PC-9 (cell line): ENCODE results near the gene ASTL. TPM values are rescaled to one million over a fixed set of nuclear protein-coding genes. Genes with fewer than 3 reads are reported as not detected.

ENCODE experiments used
- BruUV-seq: library from RNA; stranded (reverse); fragments of 400-500 nt; replicated peaks from 2 replicates; lab custom pipeline; 2021; lab: Mats Ljungman, UMichigan
- CTCF ChIA-PET: fragments of 300-600 bp; sonication (Branson Sonifier 250); formaldehyde crosslinking; loops from one replicate; lab custom pipeline; 2022; ENCODE audit warnings: antibody characterized with exemption; lab: Charles Lee
- POLR2A ChIA-PET: fragments of 300-600 bp; sonication (Branson Sonifier 250); formaldehyde crosslinking; loops from one replicate; lab custom pipeline; 2022; ENCODE audit warnings: antibody characterized with exemption; ENCODE audit not compliant: unreplicated experiment; lab: Charles Lee
- DNase-seq, 2 experiments: peaks; one replicate each; pipeline versions ENCODE4 v3.0.0 to v3.0.0-alpha.2; 2015 to 2022; ENCODE audit warnings: mixed read lengths in 1 of 2
- H2AFZ ChIP-seq: fragments of 200-600 bp; sonication (generic); 2 replicates; pipeline ENCODE4 v1.8.1; 2017; ENCODE audit warnings: antibody characterized with exemption
- H3F3A ChIP-seq: fragments of 200-600 bp; sonication (generic); 2 replicates; pipeline ENCODE4 v1.8.1; 2017; ENCODE audit warnings: antibody characterized with exemption, mild to moderate bottlenecking, low read depth; ENCODE audit not compliant: insufficient read depth
- H3K27ac ChIP-seq: fragments of 200-600 bp; sonication (generic); 2 replicates; pipeline ENCODE4 v1.6.1; 2016; ENCODE audit warnings: mixed run types
- H3K27me3 ChIP-seq: fragments of 200-600 bp; sonication (generic); 2 replicates; pipeline ENCODE4 v1.6.1; 2016; ENCODE audit warnings: low read depth, mixed run types; ENCODE audit not compliant: insufficient read depth
- H3K36me3 ChIP-seq: fragments of 200-600 bp; sonication (generic); 2 replicates; pipeline ENCODE4 v1.6.1; 2016; ENCODE audit warnings: low read depth, mixed run types
- H3K4me1 ChIP-seq: fragments of 200-600 bp; sonication (generic); replicated peaks from 2 replicates; pipeline ENCODE4 v1.6.1; 2016; ENCODE audit warnings: mixed run types; ENCODE audit not compliant: insufficient read depth
- H3K4me2 ChIP-seq: fragments of 200-600 bp; sonication (generic); 2 replicates; pipeline ENCODE4 v1.6.1; 2017; ENCODE audit warnings: mixed run types
- H3K4me3 ChIP-seq: fragments of 200-600 bp; sonication (generic); 2 replicates; pipeline ENCODE4 v1.6.1; 2016; ENCODE audit warnings: mixed run types
- H3K79me2 ChIP-seq: fragments of 200-600 bp; sonication (generic); 2 replicates; pipeline ENCODE4 v1.6.1; 2017; ENCODE audit warnings: low read depth, mixed run types
- H3K9me2 ChIP-seq: fragments of 200-600 bp; sonication (generic); 2 replicates; pipeline ENCODE4 v1.8.1; 2017; ENCODE audit warnings: mild to moderate bottlenecking; ENCODE audit not compliant: insufficient read depth
- H3K9me3 ChIP-seq: fragments of 200-600 bp; sonication (generic); 2 replicates; pipeline ENCODE4 v1.8.1; 2016; ENCODE audit warnings: low read depth; ENCODE audit not compliant: insufficient read depth
- H4K20me1 ChIP-seq: fragments of 200-600 bp; sonication (generic); 2 replicates; pipeline ENCODE4 v1.8.1; 2017; ENCODE audit not compliant: insufficient read depth
- CTCF ChIP-seq: fragments of 200-600 bp; sonication (generic); conservative IDR thresholded peaks from 2 replicates; pipeline ENCODE4 v1.6.1; 2017; ENCODE audit warnings: mixed run types, antibody characterized with exemption, mild to moderate bottlenecking, moderate library complexity
- EZH2 ChIP-seq: fragments of 200-600 bp; sonication (generic); IDR thresholded peaks from 2 replicates; pipeline ENCODE4 v1.8.0; 2017; ENCODE audit warnings: antibody characterized with exemption, low read depth
- intact Hi-C: fragments of 100-400 bp; cut with micrococcal nuclease; formaldehyde crosslinking; loops from one replicate; pipeline ENCODE4 v1.10.0; 2022; ENCODE audit not compliant: unreplicated experiment
- total RNA-seq: library from RNA; stranded (reverse); gene quantifications from 2 replicates; pipeline ENCODE4 v1.2.3, GENCODE V29; 2021

ASTL gene
- total RNA-seq, 1 experiment from 2014 or later: not detected

- Histone ChIP-seq H3K36me3 (no peaks in the 10 kb centered on the region), H3K27ac (no peak overlapping the region), H3F3A (peaks cover 7% of the 10 kb centered on the region; the same call in 1 of the 2 replicates), H3K9me2 (no peaks in the 10 kb centered on the region), H3K9me3 (no peaks in the 10 kb centered on the region), H3K27me3 (peaks cover 8% of the 10 kb centered on the region; the same call in 1 of the 2 replicates), H3K79me2 (no peaks in the 10 kb centered on the region), H3K4me1 (0 out of 2 replicates have a peak, but pooled peaks cover 3% of the 10 kb centered on the region), H3K4me3 (no peak overlapping the region), H2AFZ (no peak overlapping the region), H3K4me2 (no peak overlapping the region), H4K20me1 (no peaks in the 10 kb centered on the region)
- ChIA-PET CTCF (no interaction called here), POLR2A (no interaction called here)
- BruUV-seq: no TSS peak
- no peak for TF ChIP-seq EZH2
- TF ChIP-seq CTCF: no peak
- no peak for DNase-seq
- intact Hi-C loops: no loop called here
Observed at GRCh38 chr2:96150791-96151594, 12.7 kb upstream of the ASTL start.

GRCh38 chr2:96150007-96150640, 11.8 kb upstream of the ASTL start:
- no peak for TF ChIP-seq CTCF
- TF ChIP-seq EZH2: no peak
- peaks cover 7% of the 10 kb centered on the region; the same call in 1 of the 2 replicates for H3F3A ChIP-seq
- H3K4me3 ChIP-seq: no peak overlapping the region
- CTCF ChIA-PET: no interaction called here
- no peak for DNase-seq
- no peak overlapping the region for H2AFZ ChIP-seq
- intact Hi-C loops: no loop called here
- no peak overlapping the region for H3K27ac ChIP-seq
- H3K27me3 ChIP-seq: peaks cover 2% of the 10 kb centered on the region; the same call in 1 of the 2 replicates
- H3K4me1 ChIP-seq: 0 out of 2 replicates have a peak, but pooled peaks cover 6% of the 10 kb centered on the region
- H3K36me3 ChIP-seq: no peaks in the 10 kb centered on the region
- POLR2A ChIA-PET: no interaction called here
- H3K79me2 ChIP-seq: no peaks in the 10 kb centered on the region
- no peaks in the 10 kb centered on the region for H3K9me3 ChIP-seq
- BruUV-seq: no TSS peak
- no peak overlapping the region for H3K4me2 ChIP-seq
- no peaks in the 10 kb centered on the region for H4K20me1 ChIP-seq
- H3K9me2 ChIP-seq: no peaks in the 10 kb centered on the region

GRCh38 chr2:96148410-96149217, 10.3 kb upstream of the ASTL start:
- H3K4me1 ChIP-seq: peaks cover 13% of the 10 kb centered on the region

More at GRCh38 chr2:96148410-96149217, 10.3 kb upstream of the ASTL start:
- no peaks in the 10 kb centered on the region for H3K9me3 ChIP-seq
- peak; percentile 64 to 89 for DNase-seq
- peaks cover 12% of the 10 kb centered on the region; the same call in 1 of the 2 replicates for H3K79me2 ChIP-seq
- H3K27me3 ChIP-seq: no peaks in the 10 kb centered on the region
- CTCF ChIA-PET: no interaction called here
- no peaks in the 10 kb centered on the region for H3K36me3 ChIP-seq
- no peak for TF ChIP-seq EZH2
- TF ChIP-seq CTCF: no peak
- H3F3A ChIP-seq: peaks cover 9% of the 10 kb centered on the region; the same call in 1 of the 2 replicates
- BruUV-seq: no TSS peak
- POLR2A ChIA-PET: interaction anchor here (0.7 kb wide), 1 partner anchor 12 kb away, joined by 3 read pairs; no protein-coding TSS in a partner anchor
- H3K9me2 ChIP-seq: no peaks in the 10 kb centered on the region
- no peak overlapping the region for H2AFZ ChIP-seq
- no peak overlapping the region for H3K27ac ChIP-seq
- peak overlapping the region; percentile 24; the same call in 1 of the 2 replicates for H3K4me2 ChIP-seq
- intact Hi-C loops: no loop called here
- H3K4me3 ChIP-seq: no peak overlapping the region
- no peaks in the 10 kb centered on the region for H4K20me1 ChIP-seq
